ENCODE data around the gene SEMA5A.

GRCh38 chr5:9283021-9283420 lies 262.9 kb downstream of the SEMA5A start:
- TF ChIP-seq CTCF (IDR thresholded peaks at IDR 0.05) (no peak), REST (IDR thresholded peaks at IDR 0.05; ENCODE audit: insufficient read depth in 1 of 2, low read depth in 2 of 2, low read length in 1 of 2) (no peak), SIN3A (IDR thresholded peaks at IDR 0.05; ENCODE audit: borderline replicate concordance, insufficient read depth, low read depth, low read length) (no peak)
